ENCODE data around the gene AVEN. TPM values are rescaled to one million over a fixed set of nuclear protein-coding genes. Genes with fewer than 3 reads are reported as not detected.

AVEN gene
- total and polyA plus RNA-seq, 2 of the 4 experiments (the other 2 are of a cell fraction): 9.1 to 17.6 TPM

DNA sequence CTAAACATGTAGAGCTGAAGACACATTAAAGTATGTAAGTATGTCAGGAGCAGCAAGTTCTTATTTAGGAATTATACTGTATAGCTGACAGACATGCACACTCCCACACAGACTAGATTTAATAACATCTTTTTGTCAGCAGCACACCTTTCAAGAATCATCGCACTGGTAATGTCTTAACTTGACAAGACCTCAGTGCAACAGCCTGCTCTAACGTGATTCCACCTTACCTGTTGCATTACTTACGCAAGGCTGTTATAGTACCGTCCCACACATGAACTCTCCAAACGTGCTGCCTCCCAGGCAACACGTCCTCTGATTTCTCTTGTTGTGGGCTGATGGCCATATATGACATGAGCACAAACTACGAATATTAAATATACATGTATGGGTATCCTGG, 58.8 kb downstream of the AVEN start:
- no peak for DNase-seq
- Histone ChIP-seq H4K5ac (ENCODE audit: low read depth, low read length) (no peak overlapping the region), H4K91ac (ENCODE audit: insufficient read depth, low read depth, low read length) (no peak overlapping the region), H2BK15ac (ENCODE audit: low read depth, low read length) (no peak overlapping the region), H3K18ac (ENCODE audit: low read depth, low read length) (no peak overlapping the region), H2AFZ (replicated peaks; ENCODE audit: low read length, poor library complexity) (no peak overlapping the region), H2BK5ac (ENCODE audit: low read depth, low read length, poor library complexity, severe bottlenecking) (no peak overlapping the region), H3K9me3 (ENCODE audit: control insufficient read depth, insufficient read depth, low read length) (no peaks in the 10 kb centered on the region), H3K9me1 (ENCODE audit: insufficient read depth, low read length) (peaks cover 7% of the 10 kb centered on the region), H3K4me1 (ENCODE audit: control insufficient read depth, insufficient read depth, low read length) (peaks cover 8% of the 10 kb centered on the region), H2AK5ac (ENCODE audit: low read depth, low read length) (no peak overlapping the region), H3K14ac (replicated peaks; ENCODE audit: low read depth, low read length) (no peak overlapping the region), H3K36me3 (ENCODE audit: control insufficient read depth, insufficient read depth, low read length) (no peaks in the 10 kb centered on the region), H4K8ac (ENCODE audit: low read depth in 2 of 2, low read length in 2 of 2) (no peak overlapping the region), H3K56ac (ENCODE audit: extremely low read depth, insufficient read depth, low read length) (no peak overlapping the region), H2BK20ac (ENCODE audit: low read depth, low read length) (no peak overlapping the region), H2BK120ac (ENCODE audit: low read depth, low read length) (no peak overlapping the region), H3K4ac (ENCODE audit: low read depth, low read length) (no peak overlapping the region), H3K23ac (ENCODE audit: low read depth, low read length) (no peak overlapping the region), H3K27me3 (ENCODE audit: control insufficient read depth, insufficient read depth, low read length) (no peaks in the 10 kb centered on the region), H3K27ac (ENCODE audit: insufficient read depth, low read length) (no peak overlapping the region), H3K4me2 (ENCODE audit: low read depth, low read length) (no peak overlapping the region), H4K20me1 (ENCODE audit: insufficient read depth, low read length) (no peaks in the 10 kb centered on the region), H3K79me1 (ENCODE audit: low read depth in 1 of 2, low read length in 2 of 2) (peaks cover 12 to 16% of the 10 kb centered on the region in 2 experiments; a peak in 3 of 4 replicates), H3K4me3 (ENCODE audit: insufficient read depth, low read depth, low read length) (no peak overlapping the region), H2AK9ac (replicated peaks; ENCODE audit: low read depth, low read length, poor library complexity) (no peak overlapping the region), H3K9ac (ENCODE audit: low read depth, low read length) (no peak overlapping the region)
- WGBS, 2 experiments (ENCODE audit: extremely low coverage in 2 of 2, insufficient read length in 1 of 2): 90% methylated on average over 1 of the region's 7 CpGs; no CpG with 5 or more reads in 1 of the 2 experiments
- TF ChIP-seq MAFK (IDR thresholded peaks at IDR 0.05; ENCODE audit: low read depth, low read length): no peak
- TF ChIP-seq BHLHE40 (IDR thresholded peaks at IDR 0.05; ENCODE audit: low read depth, low read length): no peak
- no peak for TF ChIP-seq SMC3 (IDR thresholded peaks at IDR 0.05; ENCODE audit: low read depth, low read length)
- TF ChIP-seq, protein P1, sequence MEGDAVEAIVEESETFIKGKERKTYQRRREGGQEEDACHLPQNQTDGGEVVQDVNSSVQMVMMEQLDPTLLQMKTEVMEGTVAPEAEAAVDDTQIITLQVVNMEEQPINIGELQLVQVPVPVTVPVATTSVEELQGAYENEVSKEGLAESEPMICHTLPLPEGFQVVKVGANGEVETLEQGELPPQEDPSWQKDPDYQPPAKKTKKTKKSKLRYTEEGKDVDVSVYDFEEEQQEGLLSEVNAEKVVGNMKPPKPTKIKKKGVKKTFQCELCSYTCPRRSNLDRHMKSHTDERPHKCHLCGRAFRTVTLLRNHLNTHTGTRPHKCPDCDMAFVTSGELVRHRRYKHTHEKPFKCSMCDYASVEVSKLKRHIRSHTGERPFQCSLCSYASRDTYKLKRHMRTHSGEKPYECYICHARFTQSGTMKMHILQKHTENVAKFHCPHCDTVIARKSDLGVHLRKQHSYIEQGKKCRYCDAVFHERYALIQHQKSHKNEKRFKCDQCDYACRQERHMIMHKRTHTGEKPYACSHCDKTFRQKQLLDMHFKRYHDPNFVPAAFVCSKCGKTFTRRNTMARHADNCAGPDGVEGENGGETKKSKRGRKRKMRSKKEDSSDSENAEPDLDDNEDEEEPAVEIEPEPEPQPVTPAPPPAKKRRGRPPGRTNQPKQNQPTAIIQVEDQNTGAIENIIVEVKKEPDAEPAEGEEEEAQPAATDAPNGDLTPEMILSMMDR (conservative IDR thresholded peaks at IDR 0.05; ENCODE audit: low read depth, low read length): no peak
- TF ChIP-seq FOS (IDR thresholded peaks at IDR 0.05; ENCODE audit: low read depth, low read length): no peak
- no peak for TF ChIP-seq RCOR1 (IDR thresholded peaks at IDR 0.05; ENCODE audit: insufficient replicate concordance, low read length)
- no peak for TF ChIP-seq RFX5 (IDR thresholded peaks at IDR 0.05; ENCODE audit: low read depth, low read length)
- TF ChIP-seq MXI1 (IDR thresholded peaks at IDR 0.05; ENCODE audit: borderline replicate concordance, low read depth, low read length): no peak
- ChIA-PET CTCF (no interaction called here), POLR2A (ENCODE audit: unreplicated experiment) (no interaction called here)
- in situ Hi-C loops (cut with MboI; ENCODE audit: low sequenced_read_pairs): no loop called here
- dilution Hi-C loops (cut with HindIII; ENCODE audit: low sequenced_read_pairs, unreplicated experiment): no loop called here
- ATAC-seq (ENCODE audit: low read depth): no peak
- intact Hi-C loops (cut with micrococcal nuclease): loop anchor here (5.0 kb wide), 1 partner anchor 128 kb away; no protein-coding TSS in a partner anchor
- no TSS peak for BruUV-seq (replicated peaks)

Measured in IMR-90 (cell line).